ENCODE results near the gene FNDC11.
"Not testable (repeated sequence)": the region's sequence is repeated elsewhere in the genome, so short reads cannot be mapped to it uniquely, and the experiment has no call there.

The FNDC11 gene

GRCh38 chr20:63567386-63568169 is 13.6 kb downstream of the FNDC11 start:
- DNase-seq = peak; percentile 71

- no peak for DNase-seq
Observed at GRCh38 chr20:63568170-63568981, 14.4 kb downstream of the FNDC11 start.

GRCh38 chr20:63568986-63569949 is 15.3 kb downstream of the FNDC11 start:
- no peak for DNase-seq

GRCh38 chr20:63570281-63571086 is 16.5 kb downstream of the FNDC11 start:
- DNase-seq = no peak

GRCh38 chr20:63571087-63571478 is 17.1 kb downstream of the FNDC11 start:
- DNase-seq = not testable (repeated sequence)

GRCh38 chr20:63572071-63572787 is 18.3 kb downstream of the FNDC11 start:
- DNase-seq = no peak

- no peak for DNase-seq
Observed at GRCh38 chr20:63572788-63573646, 19.1 kb downstream of the FNDC11 start.

GRCh38 chr20:63573647-63574131 is 19.7 kb downstream of the FNDC11 start:
- DNase-seq = no peak

GRCh38 chr20:63574156-63574828 is 20.3 kb downstream of the FNDC11 start, which contains the start of gene HELZ2:
TSS of gene HELZ2 (minus strand) at chr20:63574239. CDS start at chr20:63572385, 1,854 bp downstream.
- peak; percentile 65 for DNase-seq

- DNase-seq = no peak
Observed at GRCh38 chr20:63574829-63575743, 21.1 kb downstream of the FNDC11 start.

GRCh38 chr20:63576311-63576710 is 22.4 kb downstream of the FNDC11 start:
- no peak for DNase-seq

- no peak for DNase-seq
Observed at GRCh38 chr20:63577317-63577894, 23.4 kb downstream of the FNDC11 start.

GRCh38 chr20:63578224-63579016 is 24.5 kb downstream of the FNDC11 start:
- DNase-seq = no peak

- no peak for DNase-seq
Observed at GRCh38 chr20:63579017-63579694, 25.2 kb downstream of the FNDC11 start.

- peak; percentile 76 for DNase-seq
Observed at GRCh38 chr20:63580796-63581461, 27.0 kb downstream of the FNDC11 start.
